Neural cell (in vitro differentiated cells): ENCODE data around the gene CCDC191. TPM values are rescaled to one million over a fixed set of nuclear protein-coding genes. Genes with fewer than 3 reads are reported as not detected.

Experiments
- H2AFZ ChIP-seq: fragments of 200-600, 300-800 bp; sonication (generic), shearing (Covaris generic); 2 replicates; pipeline ENCODE4 v1.6.0; 2014; ENCODE audit warnings: low read depth, mild to moderate bottlenecking, antibody characterized with exemption, low read length, moderate library complexity
- H3F3A ChIP-seq: fragments of 200-600 bp; shearing (Covaris generic); 2 replicates; pipeline ENCODE4 v1.6.1; 2016; ENCODE audit warnings: mild to moderate bottlenecking, moderate library complexity, mixed read lengths, antibody characterized with exemption, low read length; ENCODE audit not compliant: insufficient read depth, poor library complexity, severe bottlenecking
- H3K27ac ChIP-seq: fragments of 200-600, 300-800 bp; sonication (generic), shearing (Covaris generic); 2 replicates; pipeline ENCODE4 v1.5.1; 2014; ENCODE audit warnings: mild to moderate bottlenecking, low read length, moderate library complexity
- H3K27me3 ChIP-seq: fragments of 300-800, 200-600 bp; sonication (generic), shearing (Covaris generic); 2 replicates; pipeline ENCODE4 v1.6.0; 2014; ENCODE audit warnings: mild to moderate bottlenecking, low read depth, low read length, moderate library complexity; ENCODE audit not compliant: insufficient read depth
- H3K36me3 ChIP-seq: fragments of 300-800, 200-600 bp; sonication (generic), shearing (Covaris generic); 2 replicates; pipeline ENCODE4 v1.5.1; 2014; ENCODE audit warnings: mild to moderate bottlenecking, antibody characterized with exemption, low read length, moderate library complexity; ENCODE audit not compliant: insufficient read depth
- H3K4me2 ChIP-seq: fragments of 300-800, 200-600 bp; sonication (generic), shearing (Covaris generic); 2 replicates; pipeline ENCODE4 v1.6.0; 2014; ENCODE audit warnings: mild to moderate bottlenecking, low read length
- H3K4me3 ChIP-seq: fragments of 300-800, 200-600 bp; sonication (generic), shearing (Covaris generic); 2 replicates; pipeline ENCODE4 v1.5.1; 2014; ENCODE audit warnings: mild to moderate bottlenecking, low read length, moderate library complexity
- H3K79me2 ChIP-seq: fragments of 200-600 bp; shearing (Covaris generic); replicated peaks from 2 replicates; pipeline ENCODE4 v1.6.0; 2014; ENCODE audit warnings: mild to moderate bottlenecking, low read length, moderate library complexity; ENCODE audit not compliant: insufficient read depth
- H3K9ac ChIP-seq: fragments of 300-800, 200-600 bp; sonication (generic), shearing (Covaris generic); 2 replicates; pipeline ENCODE4 v1.6.1; 2016; ENCODE audit warnings: mild to moderate bottlenecking, low read length, mixed read lengths
- H3K9me2 ChIP-seq: fragments of 200-600 bp; shearing (Covaris generic); 2 replicates; pipeline ENCODE4 v1.6.1; 2016; ENCODE audit warnings: mild to moderate bottlenecking, low read length, mixed read lengths; ENCODE audit not compliant: insufficient read depth
- H3K9me3 ChIP-seq: fragments of 200-600, 300-800 bp; sonication (generic), shearing (Covaris generic); 2 replicates; pipeline ENCODE4 v1.6.1; 2016; ENCODE audit warnings: mild to moderate bottlenecking, mixed run types, low read length, moderate library complexity, mixed read lengths
- H4K20me1 ChIP-seq: fragments of 200-600 bp; shearing (Covaris generic); 2 replicates; pipeline ENCODE4 v1.6.1; 2016; ENCODE audit warnings: mild to moderate bottlenecking, mixed run types; ENCODE audit not compliant: insufficient read depth
- CTCF ChIP-seq: fragments of 450-650 bp; IDR thresholded peaks from 2 replicates; pipeline ENCODE4 v1.5.1; 2014; ENCODE audit warnings: antibody characterized with exemption, mild to moderate bottlenecking, moderate library complexity; ENCODE audit not compliant: poor library complexity, severe bottlenecking
- EP300 ChIP-seq: fragments of 450-650 bp; conservative IDR thresholded peaks from 2 replicates; pipeline ENCODE4 v1.6.1; 2014; ENCODE audit warnings: antibody characterized with exemption, mild to moderate bottlenecking, moderate library complexity; ENCODE audit not compliant: poor library complexity, severe bottlenecking
- EZH2 ChIP-seq: fragments of 200-600, 300-800 bp; shearing (Covaris generic), sonication (generic); IDR thresholded peaks from 2 replicates; pipeline ENCODE4 v1.6.1; 2014; ENCODE audit warnings: antibody characterized with exemption, low read length, borderline replicate concordance, mild to moderate bottlenecking; ENCODE audit not compliant: insufficient read depth, poor library complexity, severe bottlenecking
- MXI1 ChIP-seq: fragments of 450-650 bp; conservative IDR thresholded peaks from 2 replicates; pipeline ENCODE4 v1.6.1; 2014; ENCODE audit warnings: antibody characterized with exemption, mild to moderate bottlenecking; ENCODE audit not compliant: poor library complexity, severe bottlenecking
- POLR2AphosphoS5 ChIP-seq: IDR thresholded peaks from 2 replicates; pipeline ENCODE4 v1.6.1; 2012
- RAD21 ChIP-seq: fragments of 450-650 bp; conservative IDR thresholded peaks from 2 replicates; pipeline ENCODE4 v1.6.1; 2014; ENCODE audit warnings: antibody characterized with exemption, mild to moderate bottlenecking, moderate library complexity
- REST ChIP-seq: IDR thresholded peaks from 2 replicates; pipeline ENCODE4 v1.6.1; 2012; ENCODE audit warnings: borderline replicate concordance
- SMC3 ChIP-seq: fragments of 450-650 bp; conservative IDR thresholded peaks from 2 replicates; pipeline ENCODE4 v1.6.1; 2014; ENCODE audit warnings: antibody characterized with exemption, mild to moderate bottlenecking, moderate library complexity; ENCODE audit not compliant: poor library complexity
- TAF1 ChIP-seq: IDR thresholded peaks from 2 replicates; pipeline ENCODE4 v1.6.1; 2012; ENCODE audit warnings: low read depth
- polyA plus RNA-seq: library from polyadenylated mRNA; depleted of rRNA; stranded (reverse); fragments of >200 nt; gene quantifications from 2 replicates; pipeline ENCODE4 v1.2.3, GENCODE V29; 2014

Gene CCDC191
- polyA plus RNA-seq, 1 donor from 2014 or later = 14.9 TPM

GRCh38 chr3:114081037-114081436 is 24.7 kb upstream of the CCDC191 start:
- no peak overlapping the region for H2AFZ ChIP-seq
- TF ChIP-seq RAD21 = no peak
- no peak for TF ChIP-seq REST
- TF ChIP-seq POLR2AphosphoS5 = no peak
- no peak for TF ChIP-seq SMC3
- TF ChIP-seq TAF1 = no peak
- TF ChIP-seq EP300 = no peak
- no peak for TF ChIP-seq CTCF
- no peak for TF ChIP-seq MXI1
- no peak for TF ChIP-seq EZH2
- no peaks in the 10 kb centered on the region for H3K79me2 ChIP-seq
- no peaks in the 10 kb centered on the region for H3K9me3 ChIP-seq
- H4K20me1 ChIP-seq = no peaks in the 10 kb centered on the region
- H3F3A ChIP-seq = no peaks in the 10 kb centered on the region
- no peaks in the 10 kb centered on the region for H3K27me3 ChIP-seq
- no peak overlapping the region for H3K27ac ChIP-seq
- peaks cover 7% of the 10 kb centered on the region for H3K36me3 ChIP-seq
- H3K9ac ChIP-seq = no peak overlapping the region
- H3K4me2 ChIP-seq = no peak overlapping the region
- H3K9me2 ChIP-seq = no peaks in the 10 kb centered on the region
- no peak overlapping the region for H3K4me3 ChIP-seq

GRCh38 chr3:114080201-114080600 is 23.9 kb upstream of the CCDC191 start:
- Histone ChIP-seq H3K9me3 (no peaks in the 10 kb centered on the region), H3K27ac (no peak overlapping the region), H2AFZ (no peak overlapping the region), H3F3A (no peaks in the 10 kb centered on the region), H3K9ac (no peak overlapping the region), H3K36me3 (peaks cover 7% of the 10 kb centered on the region), H3K4me3 (no peak overlapping the region), H3K4me2 (no peak overlapping the region), H3K27me3 (no peaks in the 10 kb centered on the region), H3K9me2 (no peaks in the 10 kb centered on the region), H3K79me2 (no peaks in the 10 kb centered on the region), H4K20me1 (no peaks in the 10 kb centered on the region)
- TF ChIP-seq RAD21 (no peak), REST (no peak), SMC3 (no peak), EP300 (no peak)
